Immature natural killer cell (primary cell): ENCODE results near the gene DBT. TPM values are rescaled to one million over a fixed set of nuclear protein-coding genes. Genes with fewer than 3 reads are reported as not detected.
"Not testable (repeated sequence)": the region's sequence is repeated elsewhere in the genome, so short reads cannot be mapped to it uniquely, and the experiment has no call there.

ENCODE experiments used
- DNase-seq, 3 donors: peaks; one replicate each; pipeline ENCODE4 v3.0.0; 2022; ENCODE audit warnings: mixed read lengths in 1 of 3
- H3K27ac Mint-ChIP-seq, 6 donors: one replicate each; pipeline ENCODE4 v1.8.0; 2020; ENCODE audit warnings: mixed read lengths in 6 of 6, mild to moderate bottlenecking in 5 of 6, inconsistent platforms in 4 of 6, moderate library complexity in 3 of 6
- H3K27me3 Mint-ChIP-seq, 3 donors: one replicate each; pipeline ENCODE4 v1.8.0; 2020 to 2021; ENCODE audit warnings: low read depth in 3 of 3, mild to moderate bottlenecking in 3 of 3, mixed read lengths in 3 of 3, moderate library complexity in 3 of 3, inconsistent platforms in 1 of 3
- H3K36me3 Mint-ChIP-seq, 3 donors: one replicate each; pipeline ENCODE4 v1.8.0; 2020; ENCODE audit warnings: mixed read lengths in 3 of 3, inconsistent platforms in 2 of 3, mild to moderate bottlenecking in 2 of 3
- H3K4me1 Mint-ChIP-seq, 2 donors: one replicate each; pipeline ENCODE4 v1.8.0; 2020; ENCODE audit warnings: inconsistent platforms in 2 of 2, mild to moderate bottlenecking in 2 of 2, mixed read lengths in 2 of 2, moderate library complexity in 1 of 2
- H3K4me3 Mint-ChIP-seq, 5 donors: one replicate each; pipeline ENCODE4 v1.8.0; 2020; ENCODE audit warnings: mild to moderate bottlenecking in 5 of 5, mixed read lengths in 5 of 5, inconsistent platforms in 3 of 5, moderate library complexity in 3 of 5
- H3K9me3 Mint-ChIP-seq, 6 donors: one replicate each; pipeline ENCODE4 v1.8.0; 2020; ENCODE audit warnings: mild to moderate bottlenecking in 6 of 6, mixed read lengths in 6 of 6, inconsistent platforms in 4 of 6, moderate library complexity in 3 of 6
- polyA plus RNA-seq, 3 donors: library from polyadenylated mRNA; unstranded; fragments of 300-500 nt; fragmentation: Illumina TruSeq; gene quantifications; one replicate each; pipeline ENCODE4 v1.2.3, GENCODE V29; 2021

The DBT gene
- polyA plus RNA-seq, 3 donors from 2014 or later, result 0.43 to 7.0 (median 3.5) TPM

GRCh38 chr1:100266741-100267140, 17.1 kb upstream of the DBT start:
- DNase-seq, result no peak
- peaks cover 11 to 13% (median 11%) of the 10 kb centered on the region in 3 donors for H3K27me3 Mint-ChIP-seq
- peaks cover 0 to 4% (median 0%) of the 10 kb centered on the region in 6 donors for H3K9me3 Mint-ChIP-seq

GRCh38 chr1:100265931-100266740, 16.5 kb upstream of the DBT start, which contains the start of gene RTCA:
Gene RTCA (plus strand): TSS chr1:100266216. CDS start chr1:100266376, 160 bp downstream.
- Mint-ChIP-seq H3K36me3 (peaks cover 16 to 39% (median 30%) of the 10 kb centered on the region in 3 donors), H3K4me3 (peak within 1 kb of the TSS; percentile 100), H3K9me3 (peaks cover 0 to 4% (median 1%) of the 10 kb centered on the region in 6 donors), H3K27me3 (peaks cover 11 to 16% (median 13%) of the 10 kb centered on the region in 3 donors), H3K27ac (peak within 1 kb of the TSS; percentile 94 to 99 (median 97)), H3K4me1 (peaks cover 48 to 62% of the 10 kb centered on the region in 2 donors)
- DNase-seq, result peak; percentile 95 to 96 (median 95)

More at GRCh38 chr1:100266741-100267140, 17.1 kb upstream of the DBT start:
- H3K36me3 Mint-ChIP-seq, result peaks cover 19 to 38% (median 30%) of the 10 kb centered on the region in 3 donors
- peak overlapping the region; percentile 100 for H3K4me3 Mint-ChIP-seq
- H3K27ac Mint-ChIP-seq, result peak overlapping the region; percentile 94 to 99 (median 97)
- peaks cover 48 to 68% of the 10 kb centered on the region in 2 donors for H3K4me1 Mint-ChIP-seq

GRCh38 chr1:100265562-100265930, 15.9 kb upstream of the DBT start:
- peaks cover 46 to 57% of the 10 kb centered on the region in 2 donors for H3K4me1 Mint-ChIP-seq
- no peak for DNase-seq
- peaks cover 11 to 18% (median 13%) of the 10 kb centered on the region in 3 donors for H3K27me3 Mint-ChIP-seq
- H3K4me3 Mint-ChIP-seq, result peak overlapping the region; percentile 100
- peak overlapping the region; percentile 94 to 99 (median 97) for H3K27ac Mint-ChIP-seq
- peaks cover 13 to 35% (median 27%) of the 10 kb centered on the region in 3 donors for H3K36me3 Mint-ChIP-seq
- peaks cover 0 to 4% (median 1%) of the 10 kb centered on the region in 6 donors for H3K9me3 Mint-ChIP-seq

GRCh38 chr1:100264081-100264480, 14.4 kb upstream of the DBT start:
- not testable (repeated sequence) for DNase-seq, H3K9me3 Mint-ChIP-seq, H3K27ac Mint-ChIP-seq
- Mint-ChIP-seq H3K36me3 (peaks cover 9 to 31% (median 22%) of the 10 kb centered on the region in 3 donors), H3K4me1 (peaks cover 37 to 44% of the 10 kb centered on the region in 2 donors), H3K27me3 (peaks cover 12 to 18% (median 13%) of the 10 kb centered on the region in 3 donors), H3K4me3 (peak overlapping the region in 2 of 5 donors; percentile 17 to 43)

- Mint-ChIP-seq H3K36me3 (peaks cover 4 to 23% (median 22%) of the 10 kb centered on the region in 3 donors), H3K4me3 (no peak overlapping the region), H3K4me1 (peaks cover 16 to 20% of the 10 kb centered on the region in 2 donors), H3K9me3 (peaks cover 0 to 10% (median 2%) of the 10 kb centered on the region in 6 donors), H3K27me3 (peaks cover 12 to 18% (median 15%) of the 10 kb centered on the region in 3 donors), H3K27ac (no peak overlapping the region)
- DNase-seq, result no peak
Measured at GRCh38 chr1:100261686-100262085, 12.1 kb upstream of the DBT start.

- not testable (repeated sequence) for H3K27me3 Mint-ChIP-seq, H3K4me1 Mint-ChIP-seq, H3K4me3 Mint-ChIP-seq, H3K27ac Mint-ChIP-seq, DNase-seq, H3K9me3 Mint-ChIP-seq
- H3K36me3 Mint-ChIP-seq, result peaks cover 0 to 13% (median 12%) of the 10 kb centered on the region in 3 donors
Measured at GRCh38 chr1:100258427-100258826, 8.8 kb upstream of the DBT start.

- not testable (repeated sequence) for H3K27ac Mint-ChIP-seq, H3K4me3 Mint-ChIP-seq, H3K27me3 Mint-ChIP-seq, DNase-seq, H3K4me1 Mint-ChIP-seq, H3K36me3 Mint-ChIP-seq, H3K9me3 Mint-ChIP-seq
Measured at GRCh38 chr1:100256273-100256672, 6.6 kb upstream of the DBT start.

- no peak for DNase-seq
- peaks cover 1 to 3% (median 1%) of the 10 kb centered on the region in 3 donors for H3K27me3 Mint-ChIP-seq
- no peaks in the 10 kb centered on the region for H3K36me3 Mint-ChIP-seq
- H3K27ac Mint-ChIP-seq, result no peak overlapping the region
- peaks cover 0 to 8% of the 10 kb centered on the region in 2 donors for H3K4me1 Mint-ChIP-seq
- no peak overlapping the region for H3K4me3 Mint-ChIP-seq
- H3K9me3 Mint-ChIP-seq, result no peaks in the 10 kb centered on the region
Measured at GRCh38 chr1:100253552-100253951, 3.9 kb upstream of the DBT start.

GRCh38 chr1:100252901-100253300, 3.3 kb upstream of the DBT start:
- Mint-ChIP-seq H3K4me3 (no peak overlapping the region), H3K4me1 (peaks cover 0 to 8% of the 10 kb centered on the region in 2 donors), H3K9me3 (no peaks in the 10 kb centered on the region), H3K27me3 (peaks cover 0 to 3% (median 1%) of the 10 kb centered on the region in 3 donors), H3K27ac (no peak overlapping the region), H3K36me3 (no peaks in the 10 kb centered on the region)
- no peak for DNase-seq

- Mint-ChIP-seq H3K27me3 (peaks cover 0 to 2% (median 1%) of the 10 kb centered on the region in 3 donors), H3K9me3 (no peaks in the 10 kb centered on the region), H3K36me3 (no peaks in the 10 kb centered on the region), H3K4me1 (peaks cover 11 to 13% of the 10 kb centered on the region in 2 donors), H3K4me3 (no peak overlapping the region), H3K27ac (peak overlapping the region in 2 of 6 donors; percentile 12 to 43)
- DNase-seq, result no peak
Measured at GRCh38 chr1:100250807-100251206, 1.2 kb upstream of the DBT start.

- Mint-ChIP-seq H3K9me3 (no peaks in the 10 kb centered on the region), H3K36me3 (no peaks in the 10 kb centered on the region), H3K27ac (peak overlapping the region in 1 of 6 donors; percentile 14), H3K4me3 (no peak overlapping the region), H3K27me3 (peaks cover 0 to 1% (median 0%) of the 10 kb centered on the region in 3 donors), H3K4me1 (peaks cover 11 to 13% of the 10 kb centered on the region in 2 donors)
- no peak for DNase-seq
Measured at GRCh38 chr1:100250264-100250663, 630 bp upstream of the DBT start.

GRCh38 chr1:100249155-100249536, 488 bp downstream of the DBT start:
- H3K4me1 Mint-ChIP-seq, result peaks cover 13 to 20% of the 10 kb centered on the region in 2 donors
- no peak for DNase-seq
- H3K27ac Mint-ChIP-seq, result no peak overlapping the region
- peaks cover 0 to 1% (median 0%) of the 10 kb centered on the region in 3 donors for H3K27me3 Mint-ChIP-seq
- H3K9me3 Mint-ChIP-seq, result no peaks in the 10 kb centered on the region
- no peak overlapping the region for H3K4me3 Mint-ChIP-seq
- peaks cover 0 to under 1% (median 0%) of the 10 kb centered on the region in 3 donors for H3K36me3 Mint-ChIP-seq

GRCh38 chr1:100246738-100247137, 2.9 kb downstream of the DBT start:
- Mint-ChIP-seq H3K36me3 (peaks cover 0 to 7% (median 0%) of the 10 kb centered on the region in 3 donors), H3K9me3 (no peaks in the 10 kb centered on the region), H3K4me3 (peak overlapping the region in 1 of 5 donors; percentile 5), H3K27me3 (no peaks in the 10 kb centered on the region), H3K4me1 (peaks cover 13 to 27% of the 10 kb centered on the region in 2 donors), H3K27ac (peak overlapping the region in 1 of 6 donors; percentile 0)
- DNase-seq, result no peak

- no peak for DNase-seq
- Mint-ChIP-seq H3K27ac (no peak overlapping the region), H3K36me3 (peaks cover 8 to 27% (median 18%) of the 10 kb centered on the region in 3 donors), H3K9me3 (no peaks in the 10 kb centered on the region), H3K27me3 (no peaks in the 10 kb centered on the region), H3K4me3 (no peak overlapping the region), H3K4me1 (peaks cover 3 to 23% of the 10 kb centered on the region in 2 donors)
Measured at GRCh38 chr1:100240631-100241030, 9.0 kb downstream of the DBT start.
